Esophagus squamous epithelium (tissue), 4 donors: Measurements from ENCODE around the gene MED16.

Source experiments
- POLR2A ChIP-seq, 4 donors: fragments of 450-650 bp; IDR thresholded peaks; one replicate each; pipeline ENCODE4 v1.6.1; 2017; ENCODE audit warnings: antibody characterized with exemption in 4 of 4, mild to moderate bottlenecking in 4 of 4, moderate library complexity in 3 of 4
- TF ChIP-seq, protein P1 (sequence below), 6 experiments: fragments of 450-650 bp in 4 of 6; fragments of 200-600 bp in 2 of 6; sonication (generic) in 2 of 6; IDR thresholded peaks; one replicate each; pipeline ENCODE4 v1.5.1; 2016 to 2019; ENCODE audit warnings: antibody characterized with exemption in 6 of 6, mild to moderate bottlenecking in 4 of 6, moderate library complexity in 4 of 6

DNA sequence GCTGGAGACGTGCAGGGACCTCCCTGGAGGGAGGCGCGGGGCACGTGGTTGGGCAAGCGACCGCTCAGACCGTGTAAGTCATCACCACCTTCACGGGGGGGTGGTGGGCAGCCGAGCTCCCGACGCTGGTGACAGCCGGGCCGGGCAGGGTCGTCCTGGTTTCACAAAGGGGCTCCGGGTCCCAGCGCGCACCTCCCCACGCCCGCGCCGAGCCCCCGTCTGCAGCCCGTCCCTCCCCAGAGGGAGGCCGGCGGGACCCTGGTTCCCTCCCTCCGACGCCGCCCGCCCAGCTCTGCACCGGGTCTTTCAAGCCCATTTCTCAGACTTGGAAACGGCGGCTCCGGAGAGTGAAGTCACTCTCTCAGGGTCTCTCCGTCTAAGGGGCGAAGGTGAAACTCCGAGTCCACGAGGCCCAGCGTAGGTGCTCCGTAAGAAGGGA lies 32.1 kb upstream of the MED16 start:
- no peak for TF ChIP-seq POLR2A (IDR thresholded peaks at IDR 0.05)
- TF ChIP-seq, protein P1, sequence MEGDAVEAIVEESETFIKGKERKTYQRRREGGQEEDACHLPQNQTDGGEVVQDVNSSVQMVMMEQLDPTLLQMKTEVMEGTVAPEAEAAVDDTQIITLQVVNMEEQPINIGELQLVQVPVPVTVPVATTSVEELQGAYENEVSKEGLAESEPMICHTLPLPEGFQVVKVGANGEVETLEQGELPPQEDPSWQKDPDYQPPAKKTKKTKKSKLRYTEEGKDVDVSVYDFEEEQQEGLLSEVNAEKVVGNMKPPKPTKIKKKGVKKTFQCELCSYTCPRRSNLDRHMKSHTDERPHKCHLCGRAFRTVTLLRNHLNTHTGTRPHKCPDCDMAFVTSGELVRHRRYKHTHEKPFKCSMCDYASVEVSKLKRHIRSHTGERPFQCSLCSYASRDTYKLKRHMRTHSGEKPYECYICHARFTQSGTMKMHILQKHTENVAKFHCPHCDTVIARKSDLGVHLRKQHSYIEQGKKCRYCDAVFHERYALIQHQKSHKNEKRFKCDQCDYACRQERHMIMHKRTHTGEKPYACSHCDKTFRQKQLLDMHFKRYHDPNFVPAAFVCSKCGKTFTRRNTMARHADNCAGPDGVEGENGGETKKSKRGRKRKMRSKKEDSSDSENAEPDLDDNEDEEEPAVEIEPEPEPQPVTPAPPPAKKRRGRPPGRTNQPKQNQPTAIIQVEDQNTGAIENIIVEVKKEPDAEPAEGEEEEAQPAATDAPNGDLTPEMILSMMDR (IDR thresholded peaks at IDR 0.05): no peak
